Fibroblast of gingiva (primary cell): ENCODE data around the gene MS4A5.

Experiments used
- DNase-seq: peaks from one replicate; pipeline ENCODE4 v3.0.0-alpha.2; 2011; ENCODE audit warnings: low read depth

The MS4A5 gene

GRCh38 chr11:60482361-60482760 lies 53.0 kb downstream of the MS4A5 start:
- DNase-seq: no peak

- no peak for DNase-seq
Measured at GRCh38 chr11:60485987-60486386, 56.6 kb downstream of the MS4A5 start.

GRCh38 chr11:60492488-60493009 lies 63.2 kb downstream of the MS4A5 start, which contains the start of gene MS4A12:
TSS of gene MS4A12 (plus strand) at chr11:60492778. CDS start at chr11:60497319, 4,541 bp downstream.
- no peak for DNase-seq

- no peak for DNase-seq
Measured at GRCh38 chr11:60493454-60493853, 64.1 kb downstream of the MS4A5 start.
